Pulmonary artery endothelial cell (primary cell): ENCODE data around the gene INTU. TPM values are rescaled to one million over a fixed set of nuclear protein-coding genes. Genes with fewer than 3 reads are reported as not detected.
"Not testable (repeated sequence)": the region's sequence is repeated elsewhere in the genome, so short reads cannot be mapped to it uniquely, and the experiment has no call there.

ENCODE experiments used
- DNase-seq: peaks from one replicate; pipeline ENCODE4 v3.0.0-alpha.2; 2011; ENCODE audit warnings: low read depth, low spot score
- total RNA-seq: library from RNA; depleted of rRNA; stranded (reverse); fragments of >200 nt; gene quantifications from 2 replicates; pipeline ENCODE4 v1.2.3, GENCODE V29; 2014

INTU gene
- total RNA-seq, result 2.0 and 5.0 TPM in 2 replicates

DNA sequence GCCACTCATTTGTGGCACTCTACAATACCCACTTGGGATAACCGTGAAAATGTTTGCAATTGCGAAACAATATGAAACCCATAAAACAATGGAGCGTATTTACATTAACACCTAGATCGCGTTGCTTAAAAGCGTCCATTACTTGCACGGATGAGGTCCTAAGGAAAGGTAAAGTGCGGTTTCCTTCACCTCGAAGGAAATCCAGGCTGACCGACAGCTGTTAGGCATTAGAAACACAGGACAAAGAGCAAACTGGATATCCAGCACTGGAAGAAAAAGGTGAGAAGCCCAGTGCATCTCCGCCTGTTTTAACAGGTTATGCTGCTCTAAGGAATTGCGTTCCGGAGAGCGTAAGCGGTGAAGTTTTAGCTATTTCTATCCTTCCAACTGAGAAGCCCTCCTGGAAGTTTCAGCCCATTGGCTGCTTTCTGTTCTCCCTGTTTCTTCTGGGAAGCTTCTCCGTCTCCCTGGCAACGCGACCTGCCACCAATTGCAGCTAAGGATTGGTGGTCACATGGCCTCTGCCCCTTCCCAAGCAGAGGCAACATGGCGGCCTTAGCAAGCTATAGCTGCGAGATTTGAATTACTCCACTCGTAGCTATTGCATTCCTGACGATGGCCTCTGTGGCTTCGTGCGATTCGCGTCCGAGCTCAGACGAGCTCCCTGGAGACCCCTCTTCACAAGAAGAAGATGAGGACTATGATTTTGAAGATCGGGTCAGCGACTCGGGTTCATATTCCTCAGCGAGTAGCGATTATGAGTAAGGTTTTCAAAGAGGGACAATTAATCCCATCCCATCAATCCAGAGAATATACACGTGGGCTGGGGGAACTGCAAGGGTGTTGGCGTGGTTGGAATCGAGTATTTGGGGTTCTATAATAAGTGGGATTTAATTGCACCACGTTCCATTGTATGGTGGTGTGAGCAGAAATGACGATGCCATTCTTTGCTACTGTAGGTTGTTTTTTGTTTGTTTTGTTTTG is at the start of gene INTU:
INTU (plus strand) TSS at position 538 of the 984 bp plus-strand sequence; CDS start at position 616, 78 bp downstream.
- peak; percentile 87 for DNase-seq

DNA sequence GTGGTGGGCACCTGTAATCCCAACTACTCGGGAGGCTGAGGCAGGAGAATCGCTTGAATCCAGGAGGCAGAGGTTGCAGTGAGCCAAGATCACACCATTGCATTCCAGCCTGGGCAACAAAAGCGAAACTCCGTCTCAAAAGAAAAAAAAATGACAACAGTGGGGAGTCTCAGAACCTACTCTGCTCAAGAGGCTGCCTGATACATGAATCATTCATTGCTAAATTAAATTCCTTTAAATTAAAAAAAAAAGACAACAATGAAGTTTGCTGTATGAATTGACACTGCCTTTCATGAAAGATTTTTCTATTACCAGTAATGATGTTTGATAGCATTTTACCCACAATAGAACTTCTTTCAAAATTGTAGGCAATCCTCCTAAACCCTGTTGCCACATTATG is 46.3 kb upstream of the INTU start:
- not testable (repeated sequence) for DNase-seq

DNA sequence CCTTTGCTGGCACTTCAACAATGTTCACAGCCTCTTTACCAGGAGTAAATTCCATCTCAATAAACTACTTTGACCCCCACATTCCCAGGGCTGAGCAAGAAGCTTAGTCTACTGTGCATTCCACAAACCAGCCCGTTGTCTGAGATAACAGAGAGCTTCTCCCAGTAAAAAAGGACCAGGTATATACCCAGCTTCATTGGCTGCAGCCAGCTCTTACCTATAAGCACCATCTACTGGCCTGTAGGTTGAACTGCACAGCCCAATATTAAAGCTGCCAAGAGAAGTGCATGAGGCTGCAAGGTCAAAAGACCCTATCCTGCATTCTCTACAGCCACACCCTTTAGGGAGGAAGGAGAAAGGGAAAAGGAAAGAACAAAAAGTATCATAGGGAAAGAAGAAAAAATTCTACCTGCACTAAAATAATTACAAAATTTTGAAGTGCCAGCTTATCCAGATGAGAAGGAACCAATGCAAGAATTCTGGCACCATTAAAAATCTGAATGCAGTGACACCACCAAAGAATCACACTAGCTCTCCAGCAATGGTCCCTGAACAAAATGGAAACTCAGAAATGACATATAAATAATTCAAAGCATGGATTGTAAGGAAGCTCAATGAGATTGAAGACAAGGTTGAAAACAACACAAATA is 45.7 kb upstream of the INTU start:
- DNase-seq, result no peak

DNA sequence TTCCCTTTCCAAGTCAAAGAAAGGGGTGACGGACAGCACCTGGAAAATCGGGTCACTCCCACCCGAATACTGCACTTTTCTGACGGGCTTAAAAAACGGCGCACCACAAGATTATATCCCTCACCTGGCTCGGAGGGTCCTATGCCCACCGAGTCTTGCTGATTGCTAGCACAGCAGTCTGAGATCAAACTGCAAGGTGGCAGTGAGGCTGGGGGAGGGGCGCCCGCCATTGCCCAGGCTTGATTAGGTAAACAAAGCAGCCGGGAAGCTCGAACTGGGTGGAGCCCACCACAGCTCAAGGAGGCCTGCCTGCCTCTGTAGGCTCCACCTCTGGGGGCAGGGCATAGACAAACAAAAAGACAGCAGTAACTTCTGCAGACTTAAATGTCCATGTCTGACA is 43.6 kb upstream of the INTU start:
- not testable (repeated sequence) for DNase-seq

DNA sequence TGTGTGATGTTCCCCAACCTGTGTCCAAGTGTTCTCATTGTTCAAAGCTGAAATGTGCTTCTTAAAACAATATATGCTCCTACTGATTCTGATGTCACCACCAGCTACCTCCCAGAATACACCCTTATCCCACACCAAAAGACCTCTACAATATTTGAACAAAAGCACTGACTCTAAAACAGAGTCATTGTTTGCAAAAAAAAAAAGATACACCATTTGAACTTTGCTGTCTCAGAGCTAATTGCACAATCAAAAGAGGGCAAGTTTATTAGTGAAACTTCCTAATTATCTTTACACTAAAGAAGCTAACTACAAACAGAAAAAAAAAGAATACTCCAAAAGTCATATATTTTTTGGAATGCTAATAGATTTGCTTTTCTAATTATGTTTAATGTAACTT is 34.1 kb upstream of the INTU start:
- no peak for DNase-seq

DNA sequence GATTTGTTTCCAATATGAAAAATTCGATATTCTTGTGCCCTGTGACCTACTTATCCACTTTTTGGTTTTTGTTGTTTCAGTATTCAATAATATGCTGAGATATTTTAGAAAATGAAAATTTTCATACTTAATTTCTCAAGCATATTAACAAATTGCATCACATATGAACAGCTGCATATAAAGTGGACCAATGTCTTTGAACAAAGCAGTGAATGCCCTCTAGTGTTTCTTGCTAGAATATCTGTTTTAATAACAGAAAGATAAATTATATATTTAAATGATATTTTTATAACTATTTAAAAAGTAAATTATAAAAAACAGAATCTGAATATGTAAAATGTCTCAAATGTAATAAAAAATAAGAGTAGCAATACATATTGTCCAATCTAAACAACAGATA is 31.7 kb upstream of the INTU start:
- no peak for DNase-seq

DNA sequence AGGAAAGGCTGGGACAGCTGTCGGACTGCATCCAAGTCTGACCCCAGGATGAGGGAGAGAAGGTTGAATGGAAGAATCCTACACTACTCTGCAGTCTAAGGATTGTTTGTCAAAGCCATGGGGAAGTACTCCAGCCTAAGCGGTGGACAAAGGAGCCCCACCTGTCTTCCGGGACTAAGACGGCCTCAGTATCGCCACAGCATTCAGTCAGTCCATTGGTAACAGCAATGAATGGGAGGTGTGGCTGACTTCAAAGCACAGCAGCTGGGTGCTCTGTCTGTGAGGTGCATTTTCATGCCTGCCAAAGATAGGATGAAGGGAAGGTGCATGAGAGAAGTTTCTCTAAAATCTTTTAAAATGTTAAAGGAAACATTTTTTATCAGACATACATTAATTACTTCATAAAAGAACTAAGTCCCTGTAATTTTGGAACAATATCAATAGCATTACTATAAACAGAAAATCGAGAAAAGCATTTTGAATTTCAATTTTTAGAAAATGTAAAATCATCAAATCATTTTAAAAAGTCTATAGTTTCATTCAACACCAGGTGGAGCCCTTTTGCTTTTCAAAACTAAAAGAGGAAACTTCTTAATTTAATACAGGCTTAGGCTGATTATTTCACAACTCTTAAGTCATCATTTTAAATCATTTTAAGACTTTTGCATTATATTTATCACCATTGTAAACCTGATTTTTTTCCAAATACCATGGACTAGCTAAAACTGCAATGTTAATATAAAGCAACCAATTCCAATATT is 27.6 kb upstream of the INTU start:
- no peak for DNase-seq

DNA sequence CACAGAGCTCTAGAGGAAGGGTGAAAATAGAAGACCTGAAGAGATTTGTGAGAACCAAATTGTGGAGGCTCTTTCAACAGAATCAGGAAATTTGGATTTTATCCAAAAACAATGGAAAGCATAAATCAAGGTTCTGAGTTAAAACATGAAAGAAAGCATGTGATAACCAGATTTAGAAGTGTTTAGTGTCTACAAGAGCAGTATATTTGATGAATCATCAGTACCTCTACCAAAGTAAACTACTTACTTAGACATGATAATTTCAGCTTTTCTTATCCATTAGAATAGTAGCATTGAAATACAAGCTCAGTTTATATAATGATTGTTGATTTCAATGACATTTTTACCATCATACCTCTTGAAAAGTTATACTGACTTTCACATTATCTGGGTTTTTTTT is 25.9 kb upstream of the INTU start:
- DNase-seq, result no peak

DNA sequence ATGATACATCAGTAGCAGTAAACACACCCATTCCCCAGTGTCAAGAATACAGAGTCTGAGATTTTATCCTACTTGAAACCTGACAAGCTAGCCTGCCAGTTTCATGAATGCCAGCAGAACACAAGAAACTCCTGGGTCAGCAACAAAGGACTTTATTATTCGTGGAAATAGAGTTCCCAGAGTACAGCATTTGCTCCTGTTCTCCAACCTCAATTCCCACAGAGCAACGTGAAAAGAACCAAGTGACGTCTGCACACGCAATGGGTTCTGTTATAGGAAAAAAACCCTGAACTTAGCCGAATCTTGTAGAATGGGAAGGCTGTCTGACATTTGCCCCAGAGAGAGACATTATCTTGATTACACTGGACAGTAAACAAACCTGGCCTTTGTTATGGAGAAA is 23.3 kb upstream of the INTU start:
- DNase-seq, result no peak

DNA sequence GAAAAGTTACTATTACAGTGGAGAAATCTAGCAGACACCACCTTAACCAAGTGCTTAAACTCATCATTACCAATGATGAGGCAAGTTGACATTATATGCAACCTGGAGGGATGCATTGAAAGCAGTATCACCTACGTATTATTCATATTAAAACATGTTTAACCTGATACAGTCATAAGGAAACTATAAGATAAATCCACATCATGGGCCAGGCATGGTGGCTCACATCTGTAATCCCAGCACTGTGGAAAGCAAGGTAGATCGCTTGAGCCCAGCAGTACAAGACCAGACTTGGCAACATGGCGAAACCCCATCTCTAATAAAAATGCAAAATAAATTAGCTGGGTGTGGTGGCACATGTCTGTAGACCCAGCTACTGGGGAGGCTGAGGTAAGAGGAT is 22.3 kb upstream of the INTU start:
- no peak for DNase-seq

DNA sequence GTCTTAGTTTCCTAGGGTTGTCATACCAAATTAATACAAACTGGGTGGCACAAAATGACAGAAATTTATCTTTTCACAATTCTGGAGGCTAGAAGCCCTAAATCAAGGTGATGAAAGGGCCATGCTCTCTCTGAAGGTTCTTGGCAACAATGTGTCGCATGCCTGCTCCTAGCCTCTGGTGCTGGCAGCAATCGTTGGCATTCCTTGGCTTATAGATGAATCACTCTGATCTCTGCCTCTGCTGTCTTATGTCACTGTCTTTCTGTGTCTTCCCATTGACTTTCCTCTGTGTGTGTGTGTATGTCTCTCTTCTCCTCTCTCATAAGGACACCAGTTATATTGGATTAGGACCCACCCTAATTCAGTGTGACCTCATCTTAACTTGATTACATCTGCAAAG is 15.9 kb upstream of the INTU start:
- DNase-seq, result no peak

DNA sequence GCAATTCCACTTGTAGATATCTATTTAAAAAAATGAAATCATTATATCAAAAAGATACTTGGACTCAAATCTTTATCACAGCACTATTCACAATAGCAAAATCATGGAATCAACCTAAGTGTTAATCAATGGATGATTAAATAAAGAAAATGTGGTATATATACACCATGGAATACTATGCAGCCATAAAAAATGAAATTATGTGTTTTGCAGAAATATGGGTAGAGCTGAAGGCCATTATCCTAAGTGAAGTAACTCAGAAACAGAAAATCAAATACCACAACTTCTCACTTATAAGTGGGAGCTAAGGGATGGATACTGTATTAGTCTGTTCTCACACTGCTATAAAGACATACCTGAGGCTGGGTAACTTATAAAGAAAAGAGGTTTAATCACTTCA is 14.3 kb upstream of the INTU start:
- DNase-seq, result no peak

DNA sequence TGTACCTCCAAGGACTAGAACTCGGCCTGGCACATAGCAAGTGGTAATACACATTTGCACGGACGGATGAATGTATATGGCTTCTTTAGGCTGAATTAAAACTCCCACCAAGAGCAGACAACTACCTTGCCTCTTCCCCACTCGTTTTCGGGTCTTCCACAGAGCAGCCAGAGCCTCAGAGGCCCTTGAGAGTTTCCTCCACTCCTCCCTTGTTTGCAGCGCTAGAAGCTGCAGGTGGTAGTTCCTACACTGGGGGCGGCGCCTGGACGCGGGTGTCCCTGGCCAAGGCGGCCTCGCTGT is 10.2 kb upstream of the INTU start:
- no peak for DNase-seq

DNA sequence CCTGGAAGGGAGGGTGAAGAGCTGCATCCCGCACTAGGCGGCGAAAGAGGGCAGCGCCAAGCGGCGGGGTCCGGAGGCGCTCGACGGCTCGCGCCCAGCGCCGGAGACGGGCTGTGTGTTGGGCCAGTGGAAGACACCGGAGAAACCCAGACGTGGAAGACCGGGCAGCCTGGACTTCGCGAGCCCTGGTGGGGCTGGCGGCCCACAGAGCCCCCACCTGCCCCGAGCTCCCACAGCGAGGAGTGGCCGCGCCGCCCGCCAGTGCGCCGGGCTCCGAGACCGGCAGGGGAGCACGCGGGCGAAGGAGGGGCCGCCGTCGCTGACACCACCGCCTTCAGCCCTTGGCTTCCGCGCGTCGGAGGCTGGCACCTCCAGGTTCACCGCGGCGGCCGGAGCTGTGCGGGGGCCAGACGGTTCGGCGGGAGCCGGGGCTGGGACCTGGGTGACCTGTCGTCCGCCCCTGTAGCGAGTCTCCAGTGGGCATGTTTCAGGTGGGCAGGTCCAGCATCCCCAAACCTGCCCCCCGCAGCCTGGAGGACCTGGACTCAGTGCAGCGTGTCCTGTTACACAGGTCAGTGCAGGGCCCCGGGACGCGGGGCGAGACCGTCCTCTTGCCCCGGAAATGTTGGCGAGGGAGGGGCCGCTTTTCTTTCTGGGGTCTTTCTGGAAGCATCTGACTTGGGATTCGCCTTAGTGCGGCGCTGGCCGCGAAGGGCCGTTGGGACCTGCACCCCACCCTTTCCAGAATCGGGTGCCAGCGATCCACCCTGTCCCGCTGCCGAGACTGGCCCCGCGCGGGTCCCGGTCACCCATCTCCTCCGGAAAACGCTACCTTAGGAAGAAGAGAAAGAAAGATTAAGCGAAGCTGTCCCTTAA is 9.6 kb upstream of the INTU start:
- DNase-seq, result no peak

DNA sequence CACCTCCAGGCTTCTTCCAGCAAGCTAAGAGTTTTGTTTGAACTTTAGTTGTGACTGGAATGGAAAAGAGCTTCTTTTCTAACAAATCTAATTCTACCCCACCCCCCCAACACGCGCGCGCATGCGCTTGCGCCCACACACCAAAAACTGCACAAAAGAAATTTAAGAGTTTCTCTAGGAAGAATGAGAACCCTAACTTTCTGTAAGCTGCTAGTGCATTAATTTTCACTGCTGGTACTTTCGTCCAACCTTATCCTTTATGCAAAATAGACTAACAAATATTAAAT is 9.0 kb upstream of the INTU start:
- no peak for DNase-seq

DNA sequence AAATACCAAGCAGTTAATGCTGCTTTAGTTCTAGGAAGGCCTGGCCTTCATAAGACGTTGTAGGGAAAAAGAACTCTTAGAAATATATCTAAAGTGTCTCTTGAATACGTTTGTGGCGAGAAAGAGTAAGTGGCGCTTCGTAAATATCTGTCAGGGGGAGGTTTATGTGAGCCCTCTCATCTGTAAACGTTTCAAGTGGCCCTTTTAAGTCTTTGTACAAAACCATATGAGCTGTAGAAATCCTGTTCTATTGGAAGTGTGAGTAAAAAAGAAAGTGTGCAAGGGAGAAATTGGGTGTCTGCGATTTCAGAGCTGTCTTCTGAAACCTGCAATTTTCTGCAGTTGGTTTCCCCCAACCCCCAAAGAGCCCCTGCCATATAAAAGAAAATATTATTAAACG is 8.6 kb upstream of the INTU start:
- DNase-seq, result no peak

DNA sequence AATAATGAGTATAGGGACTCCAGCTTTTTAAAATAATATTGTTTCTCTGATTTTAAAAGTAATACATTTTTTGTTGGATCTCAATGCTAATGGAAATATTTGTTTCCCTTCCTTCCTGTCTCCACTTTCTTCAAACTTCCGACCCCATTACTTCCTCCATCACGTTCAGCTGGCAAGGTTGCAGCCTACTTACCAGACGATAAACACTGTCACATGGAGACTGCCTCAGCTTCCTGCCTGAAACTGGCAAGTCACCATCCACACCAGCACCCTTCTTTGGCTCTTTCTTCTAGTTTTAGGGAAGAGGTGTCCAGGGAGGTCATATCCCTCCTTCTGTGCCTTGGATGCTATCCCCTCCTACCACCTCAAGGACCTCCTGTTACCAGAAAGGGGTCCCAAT is 3.4 kb upstream of the INTU start:
- no peak for DNase-seq

DNA sequence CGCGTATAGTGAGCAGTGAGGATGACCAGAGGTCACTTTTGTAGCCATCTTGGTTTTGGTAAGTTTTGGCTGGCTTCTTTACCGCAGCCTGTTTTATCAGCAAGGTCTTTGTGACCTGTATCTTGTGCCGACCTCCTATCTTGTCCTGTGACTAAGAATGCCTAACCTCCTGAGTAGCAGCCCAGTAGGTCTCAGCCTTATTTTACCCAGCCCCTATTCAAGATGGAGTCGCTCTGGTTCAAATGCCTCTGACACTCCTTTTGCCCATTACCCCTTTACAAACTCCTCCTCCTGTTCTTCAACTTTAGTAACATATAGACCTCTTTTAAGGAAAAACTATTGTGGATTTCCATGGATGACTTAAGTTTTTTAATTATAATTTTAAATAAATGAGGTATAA is 2.6 kb upstream of the INTU start:
- no peak for DNase-seq

DNA sequence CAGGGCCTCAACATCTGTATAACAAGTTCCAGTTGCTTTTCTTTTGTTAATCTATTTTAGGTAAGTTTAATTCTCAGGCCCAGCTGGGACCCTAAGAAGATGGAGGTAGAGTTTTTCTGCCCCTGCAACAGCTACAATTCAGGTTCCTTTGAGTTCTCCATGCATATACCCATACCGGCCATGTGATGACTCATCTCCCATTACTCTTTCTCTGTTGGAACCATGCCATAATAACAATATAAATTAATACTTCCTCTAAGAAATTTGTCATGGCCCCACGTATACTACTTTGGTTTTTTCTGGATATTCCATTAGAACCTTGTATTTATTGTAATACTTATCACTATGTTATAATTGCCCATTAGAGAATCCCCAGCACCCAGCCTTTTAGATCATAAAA is 1.3 kb upstream of the INTU start:
- DNase-seq, result no peak

DNA sequence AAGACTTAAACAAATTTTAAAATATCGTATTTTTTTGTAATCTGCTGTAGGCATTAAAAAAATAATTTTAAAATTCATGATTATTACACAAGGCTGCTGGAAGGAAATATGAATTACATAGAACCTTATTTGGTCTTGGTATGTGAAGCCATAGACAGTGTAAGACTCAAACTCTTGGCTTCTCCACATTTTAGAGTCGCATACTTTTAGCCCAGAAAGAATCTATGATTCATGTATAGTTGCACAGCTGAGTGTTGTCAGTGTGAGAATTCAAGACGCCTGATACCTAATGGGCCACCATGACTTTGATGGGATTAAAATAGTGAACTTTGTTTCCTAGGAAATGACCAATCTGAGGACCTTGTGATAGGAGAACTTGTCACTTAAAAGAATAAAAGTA is 1.4 kb downstream of the INTU start:
- no peak for DNase-seq

DNA sequence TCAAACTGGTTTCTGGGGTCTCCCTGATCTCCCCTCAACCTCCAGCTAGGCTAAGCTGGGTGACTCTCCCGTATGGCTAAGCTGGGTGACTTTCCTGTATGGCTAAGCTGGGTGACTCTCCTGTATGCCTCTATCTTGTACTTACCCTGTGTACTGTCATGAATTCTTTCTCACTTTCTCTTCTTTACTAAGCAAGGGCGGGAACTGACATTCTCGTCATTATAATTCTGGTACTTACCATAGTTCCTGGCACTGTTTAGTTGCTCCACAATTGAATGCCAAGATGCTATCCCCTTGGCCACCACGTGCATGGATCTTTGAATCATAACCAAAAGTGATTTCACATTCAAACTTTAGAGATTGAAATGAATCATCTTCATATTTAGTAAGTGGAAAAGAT is 8.8 kb downstream of the INTU start:
- DNase-seq, result no peak

DNA sequence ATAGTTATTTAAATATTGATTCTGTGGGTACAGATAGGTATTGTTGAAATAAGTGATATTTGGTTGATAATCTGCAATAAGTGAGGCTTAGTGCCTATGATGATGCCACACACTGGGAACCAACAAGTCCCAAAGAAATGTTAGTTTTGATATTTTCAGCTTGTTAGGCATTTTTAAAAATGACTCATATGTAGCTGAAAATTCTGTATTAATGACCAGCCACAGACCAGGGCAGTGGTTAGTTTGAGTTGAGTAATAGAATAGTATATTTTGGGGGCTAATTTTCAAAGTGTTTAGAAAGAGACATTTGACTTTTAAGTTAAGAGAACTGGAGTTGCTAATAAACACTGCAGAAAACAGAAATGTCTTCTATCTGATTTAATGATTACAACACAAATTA is 9.4 kb downstream of the INTU start:
- DNase-seq, result no peak
